Naive B cell (primary cell): Measurements from ENCODE around the gene GDF3. TPM values are rescaled to one million over a fixed set of nuclear protein-coding genes. Genes with fewer than 3 reads are reported as not detected.
"Not testable (repeated sequence)": the region's sequence is repeated elsewhere in the genome, so short reads cannot be mapped to it uniquely, and the experiment has no call there.

ENCODE experiments used
- ATAC-seq, 2 donors: fragments of 150-1000 bp; cut with Tn5 transposase; 2 replicates each; pipeline ENCODE4 v1.10.0; 2021; ENCODE audit warnings: low read depth in 2 of 2, mild to moderate bottlenecking in 2 of 2, moderate library complexity in 2 of 2
- DNase-seq: peaks from one replicate; pipeline ENCODE4 v3.0.0; 2022
- H3K27ac Mint-ChIP-seq, 6 donors: one replicate each; pipeline ENCODE4 v1.8.0; 2020 to 2022; ENCODE audit warnings: mild to moderate bottlenecking in 6 of 6, mixed read lengths in 6 of 6, moderate library complexity in 5 of 6, inconsistent platforms in 2 of 6
- H3K27me3 Mint-ChIP-seq, 3 donors: one replicate each; pipeline ENCODE4 v1.8.0; 2021 to 2022; ENCODE audit warnings: mixed read lengths in 3 of 3, mild to moderate bottlenecking in 1 of 3
- H3K36me3 Mint-ChIP-seq, 2 donors: one replicate each; pipeline ENCODE4 v1.8.0; 2020 to 2022; ENCODE audit warnings: mixed read lengths in 2 of 2, inconsistent platforms in 1 of 2, mild to moderate bottlenecking in 1 of 2
- H3K4me1 Mint-ChIP-seq, 3 donors: one replicate each; pipeline ENCODE4 v1.8.0; 2020 to 2022; ENCODE audit warnings: mixed read lengths in 3 of 3, inconsistent platforms in 1 of 3, mild to moderate bottlenecking in 1 of 3, moderate library complexity in 1 of 3
- H3K4me3 Mint-ChIP-seq, 8 donors: one replicate each; pipeline ENCODE4 v1.8.0; 2020 to 2022; ENCODE audit warnings: mild to moderate bottlenecking in 8 of 8, mixed read lengths in 8 of 8, moderate library complexity in 8 of 8, inconsistent platforms in 2 of 8
- H3K9me3 Mint-ChIP-seq, 7 donors: one replicate each; pipeline ENCODE4 v1.8.0; 2020 to 2022; ENCODE audit warnings: mixed read lengths in 7 of 7, mild to moderate bottlenecking in 5 of 7, inconsistent platforms in 2 of 7, moderate library complexity in 1 of 7
- polyA plus RNA-seq, 6 donors: library from polyadenylated mRNA; unstranded; fragments of 300-500 nt; fragmentation: Illumina TruSeq; gene quantifications; one replicate each; pipeline ENCODE4 v1.2.3, GENCODE V29; 2021; ENCODE audit warnings: low read depth in 6 of 6

Gene GDF3
- polyA plus RNA-seq = not detected

GRCh38 chr12:7695566-7696197 lies at the start of gene GDF3:
GDF3 (minus strand) TSS chr12:7695775; CDS start chr12:7695728, 47 bp downstream.
- H3K4me1 Mint-ChIP-seq = peaks cover 13 to 22% (median 20%) of the 10 kb centered on the region in 3 donors
- H3K36me3 Mint-ChIP-seq = no peaks in the 10 kb centered on the region
- peak within 1 kb of the TSS in 2 of 8 donors; percentile 32 to 35 for H3K4me3 Mint-ChIP-seq
- peaks cover 18 to 36% (median 29%) of the 10 kb centered on the region in 3 donors for H3K27me3 Mint-ChIP-seq
- DNase-seq = no peak
- no peaks in the 10 kb centered on the region for H3K9me3 Mint-ChIP-seq
- no peak for ATAC-seq
- peak within 1 kb of the TSS in 3 of 6 donors; percentile 26 to 42 (median 38) for H3K27ac Mint-ChIP-seq

DNA sequence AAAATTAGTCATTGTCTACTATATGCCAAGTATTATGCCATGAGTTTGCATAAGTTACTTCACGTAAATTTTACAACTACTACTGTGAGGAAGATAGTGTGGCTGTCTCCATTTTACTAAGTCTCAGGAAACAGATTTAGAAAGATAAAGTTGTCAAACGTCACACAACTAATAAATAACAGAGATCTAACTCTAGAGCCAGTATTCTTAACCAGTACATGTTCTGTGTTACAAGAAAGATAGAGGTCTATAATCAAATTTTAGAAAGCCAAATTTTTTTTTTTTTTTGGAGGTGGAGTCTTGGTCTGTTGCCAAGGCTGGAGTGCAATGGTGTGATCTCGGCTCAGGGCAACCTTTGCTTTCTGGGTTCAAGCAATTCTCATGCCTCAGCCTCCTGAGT lies 37.4 kb upstream of the GDF3 start:
- H3K27ac Mint-ChIP-seq = no peak overlapping the region
- H3K9me3 Mint-ChIP-seq = no peaks in the 10 kb centered on the region
- H3K36me3 Mint-ChIP-seq = no peaks in the 10 kb centered on the region
- DNase-seq = no peak
- no peak overlapping the region for H3K4me3 Mint-ChIP-seq
- peaks cover 0 to 3% (median 0%) of the 10 kb centered on the region in 3 donors for H3K4me1 Mint-ChIP-seq
- no peaks in the 10 kb centered on the region for H3K27me3 Mint-ChIP-seq
- ATAC-seq = no peak

- no peak for ATAC-seq
- DNase-seq = no peak
- Mint-ChIP-seq H3K27me3 (no peaks in the 10 kb centered on the region), H3K4me3 (no peak overlapping the region), H3K4me1 (peaks cover 0 to 3% (median 0%) of the 10 kb centered on the region in 3 donors), H3K27ac (no peak overlapping the region), H3K36me3 (no peaks in the 10 kb centered on the region), H3K9me3 (no peaks in the 10 kb centered on the region)
These were observed 35.9 kb upstream of the GDF3 start for GRCh38 chr12:7731486-7731885.

- not testable (repeated sequence) for H3K4me3 Mint-ChIP-seq, ATAC-seq, H3K9me3 Mint-ChIP-seq, DNase-seq, H3K27ac Mint-ChIP-seq, H3K4me1 Mint-ChIP-seq, H3K27me3 Mint-ChIP-seq, H3K36me3 Mint-ChIP-seq
These were observed 35.4 kb upstream of the GDF3 start for GRCh38 chr12:7730984-7731383.

DNA sequence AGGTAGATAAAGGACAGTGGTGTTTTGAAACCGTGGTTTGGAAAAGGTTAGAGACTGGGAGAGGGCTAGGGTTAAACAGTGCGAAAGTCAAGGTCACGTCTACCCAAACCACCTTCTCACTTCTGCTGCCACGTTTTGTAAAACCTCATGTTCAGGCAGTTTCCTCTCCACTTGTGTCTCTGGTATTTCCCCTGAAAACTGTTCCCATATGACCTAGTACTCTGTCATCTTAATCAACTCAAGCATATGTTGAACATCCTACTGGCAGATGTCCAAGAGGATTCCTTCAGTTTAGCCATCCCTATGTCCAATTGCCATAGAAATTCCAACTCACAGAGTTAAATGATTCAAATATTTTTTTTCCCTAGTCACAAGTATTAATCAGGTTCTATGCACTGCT lies 34.2 kb upstream of the GDF3 start:
- no peak overlapping the region for H3K4me3 Mint-ChIP-seq
- ATAC-seq = no peak
- no peaks in the 10 kb centered on the region for H3K36me3 Mint-ChIP-seq
- H3K27ac Mint-ChIP-seq = no peak overlapping the region
- H3K9me3 Mint-ChIP-seq = peaks cover 0 to 3% (median 0%) of the 10 kb centered on the region in 7 donors
- H3K4me1 Mint-ChIP-seq = peaks cover 0 to 3% (median 0%) of the 10 kb centered on the region in 3 donors
- DNase-seq = no peak
- no peaks in the 10 kb centered on the region for H3K27me3 Mint-ChIP-seq

DNA sequence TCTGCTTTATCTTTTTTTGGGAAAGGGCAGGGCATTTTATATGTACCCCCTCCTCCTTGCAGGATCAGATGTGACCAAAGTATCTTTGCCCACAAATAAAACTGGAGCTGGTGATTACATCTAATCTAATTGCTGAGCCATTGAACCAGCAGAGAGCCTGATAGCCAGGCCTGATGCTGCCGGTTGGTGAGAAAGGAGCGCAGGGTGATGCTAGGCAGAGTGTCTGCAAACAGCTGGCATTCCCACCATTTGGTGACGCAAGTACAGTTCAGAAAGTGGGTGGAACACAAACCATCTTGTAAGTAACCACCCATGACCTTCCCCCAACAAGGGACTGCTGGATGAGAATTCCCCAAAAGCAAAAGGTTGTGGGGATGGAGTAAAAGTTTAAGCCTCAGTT lies 28.4 kb upstream of the GDF3 start:
- no peak for ATAC-seq
- Mint-ChIP-seq H3K27me3 (no peaks in the 10 kb centered on the region), H3K27ac (no peak overlapping the region), H3K4me1 (no peaks in the 10 kb centered on the region), H3K9me3 (peaks cover 0 to 3% (median 0%) of the 10 kb centered on the region in 7 donors), H3K4me3 (no peak overlapping the region), H3K36me3 (no peaks in the 10 kb centered on the region)
- no peak for DNase-seq

DNA sequence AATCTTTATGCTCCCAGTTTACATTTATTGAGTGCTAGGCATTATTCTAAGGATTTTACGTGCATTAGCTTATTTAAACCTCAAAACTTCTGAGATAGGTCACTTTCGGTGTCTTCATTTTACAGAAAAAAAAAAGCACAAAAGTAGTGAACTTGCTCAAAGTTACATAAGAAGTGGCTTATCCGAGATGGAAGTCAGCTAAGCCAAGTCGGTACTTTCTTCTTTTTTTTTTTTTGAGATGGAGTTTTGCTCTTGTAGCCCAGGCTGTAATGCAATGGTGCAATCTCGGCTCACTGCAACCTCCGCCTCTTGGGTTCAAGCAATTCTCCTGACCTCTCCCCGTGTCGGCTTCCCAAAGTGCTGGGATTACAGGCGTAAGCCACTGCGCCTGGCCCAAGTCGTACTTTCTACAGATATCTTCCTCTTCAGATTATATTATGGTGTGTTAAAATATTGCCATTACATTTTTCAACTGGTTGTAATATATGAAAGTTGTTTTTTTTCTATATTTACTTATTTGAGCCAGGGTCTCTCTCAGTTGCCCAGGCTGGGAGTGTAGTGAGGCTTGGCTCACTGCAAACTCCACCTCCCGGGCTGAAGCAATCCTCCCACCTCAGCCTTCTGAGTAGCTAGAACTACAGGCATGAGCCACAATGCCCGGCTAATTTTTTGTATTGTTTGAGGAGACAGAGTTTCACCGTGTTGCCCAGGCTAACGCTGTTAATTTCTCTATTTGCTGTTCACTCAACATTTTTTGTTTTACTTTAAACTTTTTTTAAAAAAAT lies 24.6 kb upstream of the GDF3 start:
- Mint-ChIP-seq H3K27me3 (peaks cover 0 to 7% (median 3%) of the 10 kb centered on the region in 3 donors), H3K36me3 (no peaks in the 10 kb centered on the region), H3K27ac (no peak overlapping the region), H3K4me3 (no peak overlapping the region), H3K9me3 (no peaks in the 10 kb centered on the region), H3K4me1 (no peaks in the 10 kb centered on the region)
- no peak for ATAC-seq
- DNase-seq = no peak

DNA sequence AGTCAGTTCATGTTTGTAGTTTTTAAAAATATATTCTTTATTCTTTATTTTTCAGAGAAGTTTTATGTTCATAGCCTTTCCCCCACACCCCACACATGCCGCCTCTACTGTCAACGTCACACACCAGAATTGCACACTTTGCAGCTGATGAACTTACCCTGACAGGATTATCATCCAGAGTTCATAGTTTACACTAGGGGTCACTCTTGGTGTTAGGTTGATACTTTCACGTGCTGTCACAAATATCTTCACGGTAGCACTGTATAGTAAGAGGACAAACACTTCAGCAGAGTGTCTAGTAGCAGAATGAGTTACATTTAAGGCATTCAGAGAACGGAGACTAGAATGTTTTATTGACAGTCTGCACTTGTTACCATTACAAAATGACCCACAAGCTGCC lies 20.8 kb upstream of the GDF3 start:
- H3K4me3 Mint-ChIP-seq = no peak overlapping the region
- no peaks in the 10 kb centered on the region for H3K36me3 Mint-ChIP-seq
- no peak overlapping the region for H3K27ac Mint-ChIP-seq
- H3K27me3 Mint-ChIP-seq = peaks cover 0 to 7% (median 3%) of the 10 kb centered on the region in 3 donors
- H3K9me3 Mint-ChIP-seq = no peaks in the 10 kb centered on the region
- H3K4me1 Mint-ChIP-seq = no peaks in the 10 kb centered on the region
- no peak for DNase-seq
- ATAC-seq = no peak

DNA sequence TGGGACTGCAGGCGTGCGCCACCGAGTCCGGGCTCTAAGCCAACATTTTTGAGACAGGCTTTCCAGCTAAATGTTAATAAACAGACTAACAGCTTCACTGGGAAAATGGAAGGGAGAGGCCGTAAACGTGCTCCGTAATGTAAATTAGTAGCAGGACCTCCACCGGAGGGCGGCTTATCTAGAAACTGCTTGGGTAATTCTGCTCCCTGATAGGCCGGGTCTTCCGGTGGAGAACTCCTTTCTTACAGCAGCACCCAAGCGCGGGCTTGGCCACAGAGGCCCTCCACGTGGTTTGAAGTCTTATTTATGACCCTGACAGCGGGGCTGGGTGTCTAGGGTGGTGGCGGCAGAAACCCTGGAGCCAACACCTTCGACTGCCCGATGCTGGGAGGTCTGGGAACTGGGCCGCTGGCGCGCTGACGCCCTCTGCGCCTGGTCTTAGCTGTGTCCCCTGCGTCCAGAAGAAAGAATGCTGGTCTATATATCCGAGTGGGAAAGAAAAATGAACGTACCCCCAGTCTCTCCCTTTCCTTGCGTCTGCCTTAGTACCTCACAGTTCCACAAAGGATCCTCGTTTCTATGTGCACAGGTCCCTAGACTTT lies 17.4 kb upstream of the GDF3 start:
- no peak overlapping the region for H3K27ac Mint-ChIP-seq
- no peaks in the 10 kb centered on the region for H3K4me1 Mint-ChIP-seq
- H3K9me3 Mint-ChIP-seq = no peaks in the 10 kb centered on the region
- H3K27me3 Mint-ChIP-seq = peaks cover 0 to 3% (median 0%) of the 10 kb centered on the region in 3 donors
- ATAC-seq (no peak), DNase-seq (no peak)
- H3K4me3 Mint-ChIP-seq = no peak overlapping the region
- no peaks in the 10 kb centered on the region for H3K36me3 Mint-ChIP-seq

DNA sequence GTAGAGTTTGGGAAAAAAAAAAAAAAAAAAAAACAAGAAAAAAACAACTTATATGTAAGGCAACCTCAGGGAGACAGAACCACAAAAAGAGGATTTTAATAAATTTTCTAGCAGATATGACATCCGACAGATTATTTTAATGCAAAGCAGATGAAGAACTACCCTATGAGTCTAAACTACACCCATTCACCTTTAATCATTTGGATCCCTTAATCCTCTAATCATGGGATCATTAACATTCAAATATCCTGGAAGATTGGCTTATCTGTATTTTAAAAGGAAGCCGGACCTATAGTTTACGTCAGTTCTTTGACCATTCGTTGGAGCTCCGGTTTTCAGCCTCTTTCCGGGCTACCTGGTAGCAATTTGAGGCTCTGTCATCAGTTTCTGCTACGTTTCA lies 15.6 kb upstream of the GDF3 start, which contains the start of gene DPPA3:
DPPA3 (plus strand) TSS at position 301 of the 400 bp plus-strand sequence. CDS start 138 bp downstream, outside the sequence.
- Mint-ChIP-seq H3K27ac (peak within 1 kb of the TSS in 1 of 6 donors; percentile 69), H3K4me3 (no peak within 1 kb of the TSS), H3K9me3 (no peaks in the 10 kb centered on the region), H3K36me3 (no peaks in the 10 kb centered on the region), H3K4me1 (no peaks in the 10 kb centered on the region), H3K27me3 (no peaks in the 10 kb centered on the region)
- DNase-seq (no peak), ATAC-seq (no peak)

DNA sequence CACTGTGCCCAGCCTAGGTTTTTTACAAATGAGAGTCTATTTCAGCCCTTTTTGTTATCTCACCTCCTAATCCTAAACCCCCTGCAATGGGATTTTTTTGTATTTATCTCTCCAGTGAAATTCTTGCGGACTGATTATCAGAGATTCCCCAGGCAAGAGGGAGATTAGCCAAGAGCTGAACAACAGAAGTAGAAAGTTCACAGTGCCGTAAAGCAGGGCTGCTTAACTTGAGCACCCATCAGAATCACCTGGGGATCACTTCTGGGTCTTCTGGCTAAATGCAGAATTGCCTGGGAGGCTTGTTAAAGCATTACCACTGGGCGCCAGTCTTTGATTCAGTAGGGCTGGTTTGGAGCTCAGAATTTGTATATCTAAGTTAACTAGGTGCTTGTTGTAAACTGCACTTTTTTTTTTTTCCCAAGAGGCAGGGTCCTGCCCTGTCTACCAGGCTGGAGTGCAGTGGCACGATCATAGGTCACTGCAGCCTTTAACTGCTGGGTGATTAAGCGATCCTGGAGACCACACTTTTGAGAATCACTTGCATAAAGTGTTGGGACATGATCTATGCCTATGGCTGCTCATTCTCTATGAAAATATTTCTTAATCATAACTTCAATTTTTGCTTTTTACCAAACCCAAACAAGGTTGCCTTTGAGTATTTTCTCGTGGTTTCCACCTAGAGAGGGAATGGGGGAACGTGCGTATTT lies 14.5 kb upstream of the GDF3 start:
- Mint-ChIP-seq H3K27me3 (no peaks in the 10 kb centered on the region), H3K9me3 (no peaks in the 10 kb centered on the region), H3K4me3 (no peak overlapping the region), H3K36me3 (no peaks in the 10 kb centered on the region), H3K27ac (no peak overlapping the region), H3K4me1 (no peaks in the 10 kb centered on the region)
- no peak for DNase-seq
- no peak for ATAC-seq

- Mint-ChIP-seq H3K4me3 (no peak overlapping the region), H3K27ac (no peak overlapping the region), H3K4me1 (no peaks in the 10 kb centered on the region), H3K27me3 (no peaks in the 10 kb centered on the region), H3K9me3 (no peaks in the 10 kb centered on the region), H3K36me3 (no peaks in the 10 kb centered on the region)
- ATAC-seq (no peak), DNase-seq (no peak)
These were observed 10.3 kb upstream of the GDF3 start for GRCh38 chr12:7705846-7706245.

DNA sequence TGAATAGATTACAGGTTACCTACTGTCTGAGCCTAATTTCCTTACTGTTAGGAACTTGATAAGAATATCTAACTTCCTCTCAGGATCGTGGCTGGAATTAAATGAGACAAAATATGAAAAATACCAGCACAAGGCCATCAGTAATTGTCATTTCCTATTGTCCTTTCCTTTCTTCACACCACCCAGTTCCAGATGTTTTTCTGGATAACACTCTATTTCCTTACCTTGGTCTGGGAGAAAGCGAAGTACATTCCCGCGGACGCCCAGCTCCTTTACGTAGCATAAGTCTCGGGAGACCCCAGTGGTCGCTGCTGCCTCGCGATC lies 376 bp downstream of the GDF3 start:
- H3K27ac Mint-ChIP-seq = peak overlapping the region in 3 of 6 donors; percentile 26 to 42 (median 38)
- no peak for DNase-seq
- H3K36me3 Mint-ChIP-seq = no peaks in the 10 kb centered on the region
- H3K27me3 Mint-ChIP-seq = peaks cover 18 to 36% (median 29%) of the 10 kb centered on the region in 3 donors
- no peaks in the 10 kb centered on the region for H3K9me3 Mint-ChIP-seq
- H3K4me3 Mint-ChIP-seq = peak overlapping the region in 2 of 8 donors; percentile 32 to 35
- no peak for ATAC-seq
- H3K4me1 Mint-ChIP-seq = peaks cover 13 to 22% (median 20%) of the 10 kb centered on the region in 3 donors
